Naive B cell (primary cell): ENCODE measurements around the gene RAB17. TPM values are rescaled to one million over a fixed set of nuclear protein-coding genes. Genes with fewer than 3 reads are reported as not detected.

Experiments used
- ATAC-seq, 2 donors: fragments of 150-1000 bp; cut with Tn5 transposase; 2 replicates each; pipeline ENCODE4 v1.10.0; 2021; ENCODE audit warnings: low read depth in 2 of 2, mild to moderate bottlenecking in 2 of 2, moderate library complexity in 2 of 2
- DNase-seq: peaks from one replicate; pipeline ENCODE4 v3.0.0; 2022
- H3K27ac Mint-ChIP-seq, 6 donors: one replicate each; pipeline ENCODE4 v1.8.0; 2020 to 2022; ENCODE audit warnings: mild to moderate bottlenecking in 6 of 6, mixed read lengths in 6 of 6, moderate library complexity in 5 of 6, inconsistent platforms in 2 of 6
- H3K27me3 Mint-ChIP-seq, 3 donors: one replicate each; pipeline ENCODE4 v1.8.0; 2021 to 2022; ENCODE audit warnings: mixed read lengths in 3 of 3, mild to moderate bottlenecking in 1 of 3
- H3K36me3 Mint-ChIP-seq, 2 donors: one replicate each; pipeline ENCODE4 v1.8.0; 2020 to 2022; ENCODE audit warnings: mixed read lengths in 2 of 2, inconsistent platforms in 1 of 2, mild to moderate bottlenecking in 1 of 2
- H3K4me1 Mint-ChIP-seq, 3 donors: one replicate each; pipeline ENCODE4 v1.8.0; 2020 to 2022; ENCODE audit warnings: mixed read lengths in 3 of 3, inconsistent platforms in 1 of 3, mild to moderate bottlenecking in 1 of 3, moderate library complexity in 1 of 3
- H3K4me3 Mint-ChIP-seq, 8 donors: one replicate each; pipeline ENCODE4 v1.8.0; 2020 to 2022; ENCODE audit warnings: mild to moderate bottlenecking in 8 of 8, mixed read lengths in 8 of 8, moderate library complexity in 8 of 8, inconsistent platforms in 2 of 8
- H3K9me3 Mint-ChIP-seq, 7 donors: one replicate each; pipeline ENCODE4 v1.8.0; 2020 to 2022; ENCODE audit warnings: mixed read lengths in 7 of 7, mild to moderate bottlenecking in 5 of 7, inconsistent platforms in 2 of 7, moderate library complexity in 1 of 7
- polyA plus RNA-seq, 6 donors: library from polyadenylated mRNA; unstranded; fragments of 300-500 nt; fragmentation: Illumina TruSeq; gene quantifications; one replicate each; pipeline ENCODE4 v1.2.3, GENCODE V29; 2021; ENCODE audit warnings: low read depth in 6 of 6

RAB17 gene
- polyA plus RNA-seq, 6 donors from 2014 or later = not detected

GRCh38 chr2:237575869-237576862 lies 14.4 kb downstream of the RAB17 start:
- H3K27ac Mint-ChIP-seq = no peak overlapping the region
- DNase-seq (no peak), ATAC-seq (no peak)

DNA sequence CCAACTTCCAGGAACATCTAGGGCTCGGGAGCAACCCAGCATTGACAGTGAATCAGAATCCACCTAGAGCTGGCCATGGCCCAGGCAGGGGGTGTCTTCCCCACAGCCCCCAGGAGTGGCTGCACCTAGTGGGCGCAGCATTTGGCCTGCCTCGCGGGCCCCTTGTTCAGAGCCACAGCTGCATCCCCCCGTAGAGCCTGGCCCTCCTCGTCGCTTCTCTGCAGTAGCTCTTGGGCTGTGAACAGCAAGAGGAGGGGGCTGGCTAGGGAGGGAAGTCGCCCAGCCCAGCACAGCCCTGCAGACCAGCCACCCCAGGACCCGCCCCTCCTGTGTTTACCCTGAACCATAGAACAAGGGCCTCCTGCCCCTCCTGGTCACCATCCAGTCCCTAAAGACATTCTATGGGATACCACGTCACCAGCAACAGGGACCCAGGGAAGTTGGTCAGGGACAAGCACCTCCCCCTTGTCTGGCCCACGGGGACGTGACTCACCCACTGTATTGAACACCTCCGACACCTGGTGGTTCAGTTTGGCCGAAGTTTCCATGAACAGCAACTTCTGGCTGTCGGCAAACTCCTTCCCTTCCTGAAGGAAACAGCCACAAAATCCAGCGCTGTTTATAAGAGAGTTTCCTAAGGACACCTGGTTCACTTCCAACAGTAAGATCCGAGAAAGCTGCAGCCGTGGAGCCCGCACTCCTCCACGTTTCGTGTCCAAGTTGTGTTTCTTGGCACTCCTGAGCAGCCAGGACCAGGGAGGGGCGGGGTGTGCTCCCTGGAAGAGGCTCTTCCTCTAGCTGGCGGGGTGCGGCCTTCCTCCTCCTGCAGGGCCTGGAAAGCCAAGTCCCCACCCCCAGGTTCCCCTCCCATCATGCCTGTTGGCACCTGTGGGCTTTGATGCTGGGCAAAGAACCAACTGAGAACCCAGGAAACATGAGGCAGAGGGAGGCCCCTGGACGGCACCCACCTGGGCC lies 15.4 kb downstream of the RAB17 start:
- no peak overlapping the region for H3K27ac Mint-ChIP-seq

More at GRCh38 chr2:237575869-237576862, 14.4 kb downstream of the RAB17 start:
- Mint-ChIP-seq H3K4me1 (peaks cover 0 to 9% (median 5%) of the 10 kb centered on the region in 3 donors), H3K4me3 (no peak overlapping the region), H3K36me3 (no peaks in the 10 kb centered on the region), H3K27me3 (peaks cover 10 to 26% (median 13%) of the 10 kb centered on the region in 3 donors), H3K9me3 (no peaks in the 10 kb centered on the region)

DNA sequence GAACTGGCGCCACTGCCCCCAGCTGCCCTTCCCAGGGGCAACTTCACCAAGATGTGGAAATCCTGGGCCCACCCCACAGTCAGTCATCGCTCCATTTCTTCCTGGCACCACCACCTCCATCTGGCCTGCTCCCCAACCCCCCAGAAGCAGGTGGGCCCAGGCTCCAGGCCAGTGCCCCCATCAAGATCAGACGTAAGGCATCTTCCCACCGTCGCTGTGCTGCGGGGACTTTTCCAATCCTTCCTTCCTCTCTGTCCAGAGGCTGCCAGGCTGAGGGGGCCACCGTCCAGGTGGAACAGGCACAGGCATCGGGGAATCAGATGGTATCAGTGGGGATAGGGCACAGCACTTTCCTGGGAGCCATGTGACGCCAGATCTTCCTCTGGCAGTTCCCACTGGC lies 16.1 kb downstream of the RAB17 start:
- no peak for ATAC-seq
- Mint-ChIP-seq H3K9me3 (peaks cover 0 to 1% (median 0%) of the 10 kb centered on the region in 7 donors), H3K4me3 (no peak overlapping the region), H3K27me3 (peaks cover 13 to 31% (median 14%) of the 10 kb centered on the region in 3 donors), H3K36me3 (no peaks in the 10 kb centered on the region), H3K27ac (peak overlapping the region in 2 of 6 donors; percentile 10 to 27), H3K4me1 (peaks cover 0 to 9% (median 5%) of the 10 kb centered on the region in 3 donors)
- no peak for DNase-seq

More for the DNA sequence above, 15.4 kb downstream of the RAB17 start:
- ATAC-seq (no peak), DNase-seq (no peak)
- peaks cover 10 to 26% (median 13%) of the 10 kb centered on the region in 3 donors for H3K27me3 Mint-ChIP-seq
- peaks cover 0 to 9% (median 5%) of the 10 kb centered on the region in 3 donors for H3K4me1 Mint-ChIP-seq
- H3K36me3 Mint-ChIP-seq = no peaks in the 10 kb centered on the region
- no peak overlapping the region for H3K4me3 Mint-ChIP-seq
- H3K9me3 Mint-ChIP-seq = no peaks in the 10 kb centered on the region

DNA sequence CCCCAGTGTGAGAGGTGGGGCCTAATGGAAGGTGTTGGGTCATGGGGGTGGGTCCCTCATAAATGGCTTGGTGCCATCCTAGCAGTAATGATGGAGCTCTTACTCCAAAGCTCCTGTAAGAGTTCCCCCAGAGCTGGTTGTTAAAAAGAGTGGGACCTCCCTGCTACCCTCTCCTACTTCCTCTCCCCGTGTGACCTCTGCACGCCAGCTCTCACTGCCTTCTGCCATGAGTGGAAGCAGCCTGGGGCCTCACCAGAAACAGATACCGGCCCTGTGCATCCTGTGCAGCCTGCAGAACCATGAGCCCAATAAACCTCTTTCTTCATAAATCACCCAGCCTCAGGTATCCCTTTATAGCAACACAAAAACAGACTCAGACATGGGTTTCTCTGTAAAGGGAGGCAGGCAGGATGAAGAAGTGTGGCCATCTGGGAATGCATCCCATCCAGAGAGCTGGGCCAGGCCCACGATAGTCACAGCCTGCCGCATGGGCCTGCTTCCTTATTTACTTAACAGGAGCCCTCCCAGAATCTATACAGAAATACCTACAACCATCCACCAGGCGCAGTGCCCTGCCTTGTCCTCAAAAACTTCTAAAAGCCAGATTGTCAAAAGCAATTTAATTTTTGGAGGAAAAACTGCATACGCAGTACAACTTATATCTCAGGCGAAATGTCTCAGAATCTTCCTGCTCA lies 16.7 kb downstream of the RAB17 start:
- DNase-seq = no peak
- peaks cover 0 to 2% of the 10 kb centered on the region in 2 donors for H3K36me3 Mint-ChIP-seq
- peaks cover 0 to 9% (median 5%) of the 10 kb centered on the region in 3 donors for H3K4me1 Mint-ChIP-seq
- H3K27ac Mint-ChIP-seq = peak overlapping the region in 2 of 6 donors; percentile 10 to 54
- H3K4me3 Mint-ChIP-seq = peak overlapping the region in 1 of 8 donors; percentile 61
- peaks cover 13 to 35% (median 20%) of the 10 kb centered on the region in 3 donors for H3K27me3 Mint-ChIP-seq
- ATAC-seq = no peak
- H3K9me3 Mint-ChIP-seq = peaks cover 0 to 4% (median 2%) of the 10 kb centered on the region in 7 donors

DNA sequence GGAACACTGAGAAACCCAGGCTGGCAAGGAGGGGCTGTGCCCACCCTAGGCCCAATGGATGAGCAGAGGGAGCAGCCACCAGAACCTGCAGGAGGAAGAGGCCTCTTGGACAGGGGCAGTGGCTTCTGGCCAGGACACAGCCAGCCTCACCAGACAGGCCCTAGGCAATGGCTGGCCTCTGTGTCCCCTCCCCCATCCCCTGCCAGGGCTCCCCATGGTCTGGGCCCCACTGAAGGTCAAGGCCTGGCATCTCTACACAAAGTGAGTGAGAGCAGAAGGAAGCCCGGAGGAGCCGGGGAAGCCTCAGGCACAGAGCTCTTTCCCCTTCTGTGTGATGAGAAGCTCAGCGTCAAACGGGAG lies 17.8 kb downstream of the RAB17 start:
- peaks cover 0 to 8% (median 3%) of the 10 kb centered on the region in 7 donors for H3K9me3 Mint-ChIP-seq
- DNase-seq (no peak), ATAC-seq (no peak)
- peaks cover 13 to 37% (median 25%) of the 10 kb centered on the region in 3 donors for H3K27me3 Mint-ChIP-seq
- peak overlapping the region in 1 of 6 donors; percentile 33 for H3K27ac Mint-ChIP-seq
- H3K36me3 Mint-ChIP-seq = peaks cover 0 to 4% of the 10 kb centered on the region in 2 donors
- H3K4me1 Mint-ChIP-seq = peaks cover 0 to 9% (median 5%) of the 10 kb centered on the region in 3 donors
- H3K4me3 Mint-ChIP-seq = no peak overlapping the region

GRCh38 chr2:237572021-237572741 lies 18.4 kb downstream of the RAB17 start:
- DNase-seq (peak; percentile 80), ATAC-seq (peak; percentile 97 to 99)
- peaks cover 12 to 37% (median 28%) of the 10 kb centered on the region in 3 donors for H3K27me3 Mint-ChIP-seq
- H3K4me1 Mint-ChIP-seq = peaks cover 0 to 9% (median 5%) of the 10 kb centered on the region in 3 donors
- peaks cover 0 to 8% (median 3%) of the 10 kb centered on the region in 7 donors for H3K9me3 Mint-ChIP-seq
- peaks cover 0 to 4% of the 10 kb centered on the region in 2 donors for H3K36me3 Mint-ChIP-seq
- peak overlapping the region in 2 of 6 donors; percentile 26 to 33 for H3K27ac Mint-ChIP-seq
- H3K4me3 Mint-ChIP-seq = peak overlapping the region in 1 of 8 donors; percentile 16

- no peak for DNase-seq
- Mint-ChIP-seq H3K27me3 (peaks cover 6 to 35% (median 23%) of the 10 kb centered on the region in 3 donors), H3K27ac (peak overlapping the region in 1 of 6 donors; percentile 26), H3K9me3 (peaks cover 0 to 8% (median 3%) of the 10 kb centered on the region in 7 donors), H3K4me1 (peaks cover 0 to 9% (median 5%) of the 10 kb centered on the region in 3 donors), H3K4me3 (no peak overlapping the region), H3K36me3 (peaks cover 0 to 4% of the 10 kb centered on the region in 2 donors)
- ATAC-seq = peak in 1 of 2 donors; percentile 4
Observed at GRCh38 chr2:237571551-237571950, 19.0 kb downstream of the RAB17 start.

DNA sequence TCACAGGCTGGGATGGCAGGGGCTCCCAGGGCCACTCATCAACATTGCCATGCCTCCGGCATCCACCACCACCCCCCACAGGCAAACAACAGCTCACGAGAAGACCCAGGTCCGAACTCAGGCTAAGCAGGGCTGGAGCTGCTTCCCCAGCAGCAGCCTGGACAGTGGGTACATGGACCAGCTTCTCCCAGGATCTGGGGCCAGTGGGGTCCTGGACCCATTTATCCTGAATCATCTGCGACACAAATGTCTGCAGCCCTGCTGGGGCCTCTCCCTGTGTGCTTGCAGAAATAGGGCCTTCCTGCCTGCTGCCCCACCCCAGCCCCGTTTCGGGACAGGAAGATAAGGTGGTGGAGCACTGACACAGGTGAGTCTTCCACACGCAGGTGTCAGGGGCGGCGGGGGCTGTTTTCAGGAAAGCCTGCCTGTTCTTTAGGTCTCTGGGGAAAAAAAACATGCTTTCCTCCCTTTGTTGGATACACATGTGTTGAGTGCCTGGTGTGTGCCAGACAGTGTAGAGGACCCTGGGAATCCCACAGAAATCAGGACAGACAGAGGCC lies 19.7 kb downstream of the RAB17 start:
- ATAC-seq = no peak
- Mint-ChIP-seq H3K27ac (no peak overlapping the region), H3K36me3 (peaks cover 0 to 4% of the 10 kb centered on the region in 2 donors), H3K9me3 (peaks cover 0 to 8% (median 3%) of the 10 kb centered on the region in 7 donors), H3K4me1 (peaks cover 0 to 9% (median 5%) of the 10 kb centered on the region in 3 donors), H3K27me3 (peaks cover 0 to 30% (median 23%) of the 10 kb centered on the region in 3 donors), H3K4me3 (no peak overlapping the region)
- no peak for DNase-seq

DNA sequence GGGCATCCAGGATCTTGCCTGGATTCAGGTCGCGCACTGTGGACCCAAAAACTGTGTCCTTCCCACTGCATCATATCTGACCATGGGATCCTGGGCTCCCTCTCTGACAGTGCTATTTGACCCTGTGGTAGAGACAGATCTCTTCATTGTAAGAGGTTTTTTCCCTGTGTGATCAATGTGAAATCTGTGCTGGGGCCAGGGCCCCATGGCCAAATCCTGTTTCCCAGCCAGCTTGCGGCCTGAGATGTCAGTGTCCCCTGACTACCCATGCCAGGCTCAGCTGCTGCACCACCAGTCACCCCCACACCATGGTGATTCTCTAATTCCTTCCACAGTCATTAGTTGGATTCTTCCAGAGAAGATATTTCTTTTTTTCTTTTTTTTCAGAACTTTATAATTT lies 20.6 kb downstream of the RAB17 start:
- no peak overlapping the region for H3K4me3 Mint-ChIP-seq
- peaks cover 0 to 30% (median 23%) of the 10 kb centered on the region in 3 donors for H3K27me3 Mint-ChIP-seq
- no peak for ATAC-seq
- peaks cover 0 to 8% (median 3%) of the 10 kb centered on the region in 7 donors for H3K9me3 Mint-ChIP-seq
- peaks cover 0 to 4% of the 10 kb centered on the region in 2 donors for H3K36me3 Mint-ChIP-seq
- no peak overlapping the region for H3K27ac Mint-ChIP-seq
- no peak for DNase-seq
- peaks cover 0 to 9% (median 5%) of the 10 kb centered on the region in 3 donors for H3K4me1 Mint-ChIP-seq

GRCh38 chr2:237569041-237569440 lies 21.5 kb downstream of the RAB17 start:
- Mint-ChIP-seq H3K27me3 (peaks cover 5 to 31% (median 21%) of the 10 kb centered on the region in 3 donors), H3K4me3 (no peak overlapping the region), H3K36me3 (peaks cover 0 to 4% of the 10 kb centered on the region in 2 donors), H3K9me3 (peaks cover 0 to 8% (median 3%) of the 10 kb centered on the region in 7 donors), H3K4me1 (peaks cover 0 to 9% (median 5%) of the 10 kb centered on the region in 3 donors), H3K27ac (no peak overlapping the region)
- DNase-seq (no peak), ATAC-seq (no peak)

DNA sequence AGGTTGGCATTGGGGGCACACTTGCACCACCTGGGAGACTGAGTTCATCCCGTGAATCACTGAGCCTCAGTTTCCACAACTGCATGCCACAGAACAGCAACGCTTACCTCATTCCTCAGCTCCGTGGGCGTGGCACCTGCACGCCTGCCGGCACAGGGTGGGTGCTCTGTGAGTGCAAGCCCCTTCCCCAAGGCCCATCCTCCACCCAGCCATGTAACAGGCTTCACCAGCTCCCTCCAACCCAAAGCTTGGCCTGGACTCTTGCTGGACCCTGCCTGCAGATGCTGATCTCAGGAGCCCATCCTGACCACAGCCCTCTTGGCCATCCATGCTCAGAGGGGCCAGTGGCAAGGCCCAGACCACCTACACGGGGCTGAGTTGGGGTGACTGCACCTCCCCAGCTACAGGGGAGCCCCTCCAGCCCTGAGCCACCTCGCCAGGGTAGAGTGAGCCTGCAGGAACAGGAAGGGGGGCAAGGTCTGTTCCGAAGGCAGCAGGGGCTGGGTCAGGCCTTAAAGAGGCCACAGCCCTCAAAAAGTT lies 22.3 kb downstream of the RAB17 start:
- Mint-ChIP-seq H3K27me3 (peaks cover 7 to 30% (median 19%) of the 10 kb centered on the region in 3 donors), H3K9me3 (peaks cover 0 to 8% (median 3%) of the 10 kb centered on the region in 7 donors)

More for the DNA sequence above, 22.3 kb downstream of the RAB17 start:
- DNase-seq = no peak
- H3K27ac Mint-ChIP-seq = no peak overlapping the region
- peaks cover 0 to 9% (median 5%) of the 10 kb centered on the region in 3 donors for H3K4me1 Mint-ChIP-seq
- no peak for ATAC-seq
- H3K4me3 Mint-ChIP-seq = no peak overlapping the region
- peaks cover 0 to 4% of the 10 kb centered on the region in 2 donors for H3K36me3 Mint-ChIP-seq
